Amniotic epithelial cell (primary cell): ENCODE data around the gene EML4.
A peak's percentile ranks its signal among the peaks of the same experiment; 100 is the strongest.

Experiments
- DNase-seq: peaks from one replicate; pipeline ENCODE4 v3.0.0-alpha.2; 2010; ENCODE audit warnings: low read depth

Gene EML4

DNA sequence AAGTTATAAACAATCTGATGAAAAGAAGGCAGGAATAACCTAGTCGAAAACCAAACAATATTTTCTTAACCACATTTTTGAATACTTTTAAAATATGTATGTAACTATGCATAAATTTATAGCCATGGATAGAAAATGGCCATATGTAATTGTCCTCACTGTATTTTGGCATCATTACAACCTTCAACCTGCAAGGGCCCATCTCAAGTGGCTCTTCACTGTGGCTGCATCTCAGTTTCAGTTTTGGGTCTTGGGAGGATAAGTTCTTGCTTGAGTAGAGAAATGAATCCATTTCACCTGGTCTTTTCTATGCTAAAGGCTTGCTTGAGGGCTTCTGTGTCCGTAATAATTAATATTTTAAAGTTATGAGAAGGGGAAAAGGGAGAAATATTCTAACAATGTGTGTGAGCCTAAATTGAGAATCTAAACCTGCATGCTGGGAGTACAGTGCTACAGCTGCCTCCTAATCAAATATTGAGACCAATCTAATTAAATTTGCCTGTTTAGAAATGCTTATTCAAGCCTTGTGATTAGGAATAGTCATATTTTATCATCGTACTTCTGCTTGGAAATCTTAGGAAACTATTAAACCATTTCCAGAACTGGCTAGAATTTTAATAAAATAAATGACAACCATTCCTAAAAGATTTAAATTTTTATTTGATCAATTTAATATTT, 92.5 kb downstream of the EML4 start:
- no peak for DNase-seq

DNA sequence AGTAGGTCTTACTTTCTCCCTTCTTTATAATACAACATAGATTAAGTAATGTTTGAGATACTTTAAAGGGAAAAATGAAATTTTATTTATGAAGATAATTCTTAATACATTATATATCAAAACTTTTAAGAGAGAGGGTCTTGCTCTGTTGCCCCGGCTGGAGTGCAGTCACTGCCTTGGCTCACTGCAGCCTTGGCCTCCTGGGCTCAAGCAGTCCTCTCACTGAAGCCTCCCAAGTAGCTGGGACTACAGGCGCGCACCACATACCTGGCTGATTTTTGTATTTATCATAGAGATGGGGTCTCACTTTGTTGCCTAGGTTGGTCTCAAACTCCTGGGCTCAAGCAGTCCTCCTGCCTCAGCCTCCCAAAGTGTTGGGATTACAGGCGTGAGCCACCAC, 97.1 kb downstream of the EML4 start:
- DNase-seq = no peak

- DNase-seq = no peak
Observed at GRCh38 chr2:42267530-42267929, 98.4 kb downstream of the EML4 start.

DNA sequence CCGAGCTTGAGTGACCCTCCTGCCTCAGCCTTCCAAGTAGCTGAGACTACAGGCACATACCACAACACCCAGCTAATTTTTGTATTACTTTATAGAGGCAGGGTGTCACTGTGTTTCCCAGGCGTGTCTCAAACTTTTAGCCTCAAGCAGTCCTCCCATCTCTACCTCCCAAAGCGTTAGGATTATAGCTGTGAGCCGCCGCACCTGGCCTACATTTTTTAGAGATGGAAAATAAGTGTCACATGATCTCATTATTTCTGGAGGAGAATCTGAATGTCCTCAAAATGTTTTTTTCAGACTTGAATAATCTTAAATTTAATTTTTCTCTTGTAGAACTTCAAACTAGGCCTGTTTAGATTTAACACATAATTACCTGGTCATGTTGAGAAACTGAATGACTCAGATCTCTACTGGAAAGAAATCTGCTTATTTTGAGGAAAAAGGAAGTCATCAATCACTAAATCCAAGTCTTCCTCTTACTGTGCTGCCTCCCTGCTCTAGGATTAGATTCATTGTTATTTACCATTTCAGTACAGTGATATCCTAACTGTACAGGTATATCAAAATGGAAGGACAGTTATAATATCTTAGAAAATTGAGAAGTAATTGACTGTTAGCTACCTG, 99.5 kb downstream of the EML4 start:
- peak; percentile 49 for DNase-seq

DNA sequence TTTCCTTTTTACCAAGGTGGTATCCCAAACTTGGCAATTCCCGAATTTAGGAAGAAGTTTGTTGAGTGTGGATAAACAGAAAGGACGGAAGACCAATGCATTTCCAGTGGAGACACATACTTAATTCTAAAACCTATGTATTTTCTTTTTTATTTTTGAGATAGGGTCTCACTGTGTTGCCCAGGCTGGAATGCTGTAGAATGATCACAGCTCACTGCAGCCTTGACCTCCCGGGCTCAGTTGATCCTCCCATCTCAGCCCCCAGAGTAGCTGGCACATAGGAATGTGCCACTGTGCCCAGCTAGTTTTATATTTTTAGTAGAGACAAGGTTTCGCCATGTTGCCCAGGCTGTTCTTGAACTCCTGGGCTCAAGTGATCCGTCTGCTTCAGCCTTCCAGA, 101.6 kb downstream of the EML4 start:
- no peak for DNase-seq

DNA sequence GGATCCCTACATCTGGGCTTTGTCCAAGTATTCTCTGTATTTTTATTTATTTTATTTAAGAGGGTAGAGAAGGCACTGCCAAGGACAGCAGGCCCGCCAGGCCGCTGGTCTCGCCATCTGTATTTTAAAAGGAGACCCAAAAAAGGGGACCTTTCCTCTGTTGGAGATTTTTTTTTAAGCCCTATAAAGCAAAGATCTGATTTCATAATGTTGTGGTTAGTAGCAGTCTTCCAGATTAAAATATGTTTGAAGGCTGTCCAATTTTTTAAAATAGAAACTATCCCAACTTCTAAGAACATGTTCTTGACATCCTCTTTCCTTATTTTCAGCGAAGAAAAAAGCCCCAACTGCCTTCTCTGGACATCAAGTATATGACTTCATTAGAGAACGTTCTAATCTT, 102.1 kb downstream of the EML4 start:
- DNase-seq = peak; percentile 19

DNA sequence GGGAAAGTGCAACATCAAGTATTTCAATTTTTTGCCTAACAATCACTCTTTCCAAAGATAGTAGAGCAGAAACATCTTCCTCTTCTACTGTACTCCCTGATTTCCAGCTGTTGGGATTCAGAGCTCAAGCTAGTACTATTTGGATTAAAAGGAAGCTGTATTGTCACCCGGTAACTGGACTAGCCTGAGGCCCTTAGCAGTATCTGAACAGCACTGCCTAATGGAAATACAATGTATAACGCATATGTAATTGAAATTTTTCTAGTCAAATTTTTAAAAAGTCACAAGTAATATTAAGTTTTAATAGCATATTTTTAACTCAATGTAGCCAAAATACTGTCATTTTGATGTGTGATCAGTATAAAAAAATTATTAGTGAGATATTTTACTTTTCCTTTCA, 105.7 kb downstream of the EML4 start:
- DNase-seq = no peak

DNA sequence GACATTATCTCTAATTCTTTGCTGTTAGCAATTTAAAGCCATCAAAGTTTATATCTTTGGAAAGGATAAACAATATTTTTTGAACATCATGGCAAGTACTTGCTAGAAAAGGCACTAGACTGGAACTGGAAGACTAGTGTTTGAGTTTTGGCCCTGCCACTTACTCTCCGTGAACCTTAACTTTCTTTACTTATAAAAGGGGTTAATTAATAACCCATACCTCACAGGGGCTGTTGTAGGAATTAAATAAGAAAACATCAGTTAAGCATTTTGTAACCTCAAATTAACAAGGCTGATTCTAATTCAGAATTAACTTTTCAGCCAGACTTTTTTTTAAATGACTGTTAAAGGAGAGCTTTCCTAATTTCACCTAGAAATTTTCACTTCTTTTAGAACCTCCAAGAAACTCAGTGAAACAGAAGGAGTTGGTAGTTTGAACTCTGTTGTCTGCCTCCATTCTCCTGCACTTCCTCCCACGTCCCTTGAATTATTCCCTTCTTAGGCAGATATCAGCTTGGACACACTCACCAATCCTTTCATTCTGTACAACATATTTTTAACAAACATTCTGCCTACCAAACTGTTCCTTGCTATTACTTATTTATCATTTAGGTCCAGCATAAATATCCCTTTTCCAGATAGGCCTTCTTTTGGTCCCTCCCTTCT, 112.4 kb downstream of the EML4 start:
- no peak for DNase-seq

DNA sequence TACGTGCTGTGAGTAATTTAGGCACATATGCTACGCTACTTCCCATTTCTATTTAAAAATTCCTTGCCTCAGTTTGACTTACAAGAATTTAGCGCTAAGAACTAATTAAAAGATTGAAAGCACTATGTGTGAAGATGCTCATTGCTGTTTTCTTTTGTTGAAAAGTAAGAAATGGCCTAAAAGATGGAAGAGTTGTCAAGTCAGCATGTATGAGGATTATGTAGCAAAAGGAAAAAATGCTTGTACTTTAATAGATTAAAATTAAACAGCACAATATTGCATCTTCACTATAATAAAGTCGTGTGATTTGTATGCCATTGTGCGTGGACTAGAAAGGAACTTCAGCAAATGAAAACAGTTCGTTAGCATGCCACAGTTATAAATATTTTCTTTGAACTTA, 114.9 kb downstream of the EML4 start:
- DNase-seq = no peak

DNA sequence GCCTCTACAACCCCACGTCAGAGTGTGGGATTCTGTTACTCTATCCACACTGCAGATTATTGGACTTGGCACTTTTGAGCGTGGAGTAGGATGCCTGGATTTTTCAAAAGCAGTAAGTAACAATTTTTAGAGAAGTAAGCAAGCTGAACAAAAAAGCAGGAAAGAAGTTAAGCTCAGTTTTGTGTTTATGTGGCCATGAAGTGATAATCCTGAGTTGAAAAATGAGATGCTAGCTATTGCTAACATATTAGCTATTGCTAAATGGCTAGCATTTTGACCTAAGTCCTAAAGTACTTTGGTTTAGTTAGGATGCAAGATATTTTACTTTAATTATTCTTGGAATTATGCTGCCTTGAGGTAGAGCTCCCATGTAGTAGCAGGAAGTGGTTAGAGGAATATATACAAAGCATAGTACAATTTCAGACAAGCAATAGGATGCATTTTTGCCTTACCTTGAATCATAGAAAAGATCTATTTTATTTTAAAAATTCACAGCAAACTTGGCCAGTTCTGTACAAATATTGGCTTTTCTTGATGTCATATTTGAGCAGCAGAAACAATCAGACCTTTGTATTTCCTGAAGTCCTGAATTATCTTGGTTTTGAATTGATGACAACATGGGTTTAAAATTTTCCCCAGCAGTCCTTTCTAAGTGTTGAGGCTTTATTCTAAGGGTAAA, 117.3 kb downstream of the EML4 start:
- peak; percentile 18 for DNase-seq

- DNase-seq = no peak
Observed at GRCh38 chr2:42288811-42289210, 119.7 kb downstream of the EML4 start.

- DNase-seq = no peak
Observed at GRCh38 chr2:42289222-42289621, 120.1 kb downstream of the EML4 start.

DNA sequence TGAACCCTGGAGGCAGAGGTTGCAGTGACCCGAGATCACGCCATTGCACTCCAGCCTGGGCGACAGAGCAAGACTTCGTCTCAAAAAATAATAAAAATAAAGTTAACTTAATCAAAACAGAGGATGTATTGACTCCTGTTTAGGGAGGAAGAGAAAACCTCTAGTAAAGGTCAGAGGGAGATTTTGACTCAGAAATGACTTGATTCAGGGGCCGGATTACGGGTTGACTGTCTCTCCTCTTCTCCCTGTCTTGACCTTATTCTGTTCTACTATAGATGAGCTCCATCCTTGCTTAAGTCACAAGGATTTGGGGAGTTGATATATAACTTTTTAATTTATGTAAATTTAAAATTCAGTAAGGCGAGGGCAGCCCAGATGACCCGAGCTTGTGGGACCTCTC, 120.9 kb downstream of the EML4 start:
- DNase-seq = no peak

DNA sequence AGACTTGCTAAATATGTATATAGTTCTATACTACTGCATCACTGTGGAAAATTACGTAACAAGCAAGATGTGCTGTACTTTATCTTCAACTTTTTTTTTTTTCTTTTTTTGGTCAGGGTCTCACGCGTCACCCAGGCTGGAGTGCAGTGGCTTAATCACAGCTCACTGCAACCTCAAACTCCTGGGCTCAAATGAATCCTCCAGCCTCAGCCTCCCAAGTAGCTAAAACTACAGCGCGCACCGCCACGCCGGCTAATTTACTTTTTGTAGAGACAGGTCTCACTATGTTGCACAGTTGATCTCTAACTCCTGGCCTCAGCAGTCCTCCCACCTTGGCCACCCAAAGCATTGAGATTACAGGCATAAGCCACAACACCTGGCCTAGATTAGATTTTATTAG, 123.9 kb downstream of the EML4 start:
- no peak for DNase-seq

DNA sequence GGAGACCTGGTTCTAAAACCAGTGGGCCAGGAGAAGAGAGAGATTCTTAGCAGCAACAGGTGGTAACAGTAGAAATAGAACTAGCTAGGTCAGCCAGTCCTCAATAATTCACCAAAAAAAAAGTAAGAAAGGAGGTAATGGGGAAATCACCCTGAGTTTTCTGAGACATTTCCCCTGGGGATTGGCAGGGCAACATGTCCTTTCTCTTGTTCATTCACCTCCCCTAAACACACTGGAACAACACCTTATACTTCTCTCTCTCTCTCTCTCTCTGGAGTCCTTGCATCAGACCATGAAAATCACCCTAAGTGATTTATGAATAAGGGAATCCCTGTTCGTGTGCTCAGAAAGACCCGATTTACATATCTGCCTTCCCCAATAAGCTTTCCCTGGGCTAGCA, 127.1 kb downstream of the EML4 start:
- no peak for DNase-seq

DNA sequence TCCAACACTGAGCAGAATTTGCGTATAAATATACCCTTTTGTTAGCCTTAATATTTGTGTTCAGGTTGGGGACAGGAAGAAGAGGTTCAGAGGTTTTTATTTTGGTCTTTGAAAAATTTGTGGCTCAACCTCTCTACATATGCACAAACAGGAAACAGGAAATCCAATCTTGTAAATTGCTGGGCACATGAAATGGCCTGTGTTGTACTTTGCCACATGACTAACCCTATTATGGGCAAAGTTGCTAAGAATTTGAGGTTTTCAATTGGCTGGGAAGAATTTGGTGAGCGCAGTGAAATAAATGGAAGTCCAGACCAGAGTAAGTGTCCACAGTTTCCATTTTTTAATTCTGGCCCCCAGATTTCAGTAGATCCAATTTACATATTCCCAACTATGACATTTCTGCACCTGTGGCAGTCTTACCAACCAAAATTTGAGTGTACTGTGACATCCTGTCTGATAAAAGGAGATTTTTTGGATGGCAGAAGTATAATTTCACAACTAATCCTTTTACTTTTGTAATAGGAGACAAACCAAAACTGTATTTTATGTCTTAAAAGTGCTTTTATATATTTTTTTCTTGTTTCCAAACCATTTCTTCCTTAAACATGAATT, 128.3 kb downstream of the EML4 start:
- DNase-seq = no peak

- DNase-seq = no peak
Observed at GRCh38 chr2:42298132-42298531, 129.0 kb downstream of the EML4 start.

DNA sequence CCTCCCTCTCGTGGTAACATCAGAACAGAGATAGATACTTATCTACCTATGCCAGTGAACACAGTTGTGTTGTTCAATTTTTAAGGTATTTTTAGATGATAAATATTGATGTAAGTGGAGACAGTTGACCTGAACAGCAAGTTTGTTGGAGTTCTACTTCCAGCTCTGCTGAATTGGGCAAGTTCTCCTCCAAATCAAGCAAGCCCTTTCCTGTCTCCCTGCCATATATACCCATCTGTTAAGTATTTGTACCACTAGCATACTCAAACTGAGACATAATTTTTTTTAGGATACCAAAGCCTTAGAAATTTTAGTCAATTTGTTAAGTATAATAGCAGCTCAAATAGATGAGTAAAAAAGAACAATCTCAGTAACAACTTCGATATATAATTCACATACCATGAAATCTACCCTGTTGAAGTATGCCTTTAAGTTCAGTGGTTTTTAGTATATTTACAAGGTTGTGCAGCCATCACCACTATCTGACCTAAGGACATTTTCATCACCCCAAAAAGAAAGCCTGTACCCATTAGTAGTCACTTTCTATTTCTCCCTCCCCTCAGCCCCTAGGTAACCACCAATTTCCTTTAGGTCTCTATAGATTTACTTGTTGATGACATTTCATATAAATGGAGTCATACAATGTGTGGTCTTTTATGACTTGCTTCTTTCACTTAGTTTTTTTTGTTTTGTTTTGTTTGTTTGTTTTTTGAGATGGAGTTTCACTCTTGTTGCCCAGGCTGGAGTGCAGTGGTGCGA, 130.0 kb downstream of the EML4 start:
- DNase-seq = no peak

DNA sequence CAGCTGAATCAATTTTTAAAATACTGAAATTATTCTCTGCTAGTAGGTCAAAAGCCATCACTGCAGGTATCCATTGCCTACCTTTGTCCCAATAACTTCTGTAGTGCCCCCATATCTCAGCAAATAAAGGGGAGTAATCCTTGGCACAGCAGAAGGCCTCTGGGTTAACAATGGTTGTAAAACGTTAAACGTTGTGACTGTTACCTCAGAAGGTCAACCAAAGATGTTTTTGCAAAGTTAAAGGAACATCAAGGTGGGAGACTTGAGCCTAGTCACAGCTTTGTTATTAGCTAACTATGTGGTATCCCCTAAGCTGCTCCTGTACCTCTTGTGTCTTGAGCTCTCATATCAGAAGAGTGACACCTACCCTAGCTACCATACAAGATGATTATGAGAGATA, 131.4 kb downstream of the EML4 start:
- no peak for DNase-seq

DNA sequence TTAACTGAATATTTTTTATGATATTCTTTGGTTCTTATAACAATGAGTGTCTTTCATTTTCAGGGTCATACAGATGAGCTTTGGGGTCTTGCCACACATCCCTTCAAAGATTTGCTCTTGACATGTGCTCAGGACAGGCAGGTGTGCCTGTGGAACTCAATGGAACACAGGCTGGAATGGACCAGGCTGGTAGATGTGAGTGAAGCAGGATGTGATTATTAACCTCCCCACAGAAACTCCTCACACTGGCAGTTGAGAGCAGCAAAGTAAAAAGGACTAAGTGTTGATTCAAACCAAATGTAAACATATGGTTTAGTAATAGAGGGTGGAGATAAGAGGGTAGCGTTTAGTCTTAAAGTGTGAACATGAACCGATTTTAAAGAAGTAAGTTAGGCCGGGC, 134.1 kb downstream of the EML4 start:
- no peak for DNase-seq

- DNase-seq = no peak
Observed at GRCh38 chr2:42304059-42304713, 135.0 kb downstream of the EML4 start.
